Upper lobe of left lung (tissue), 6 donors: ENCODE results near the gene DOLPP1. TPM values are rescaled to one million over a fixed set of nuclear protein-coding genes. Genes with fewer than 3 reads are reported as not detected.
A peak's percentile ranks its signal among the peaks of the same experiment; 100 is the strongest.

Experiments
- ATAC-seq, 2 donors: fragments of 200-7000 bp; cut with Tn5 transposase; one replicate each; pipeline ENCODE4 v1.9.1; 2022; ENCODE audit warnings: mild to moderate bottlenecking in 2 of 2, moderate library complexity in 2 of 2; ENCODE audit not compliant: low FRiP score in 2 of 2
- DNase-seq, 2 donors: peaks; one replicate each; pipeline ENCODE4 v3.0.0-alpha.2; 2019 to 2020
- H3K27ac ChIP-seq, 4 donors: fragments of 200-600 bp; sonication (generic); one replicate each; pipeline ENCODE4 v1.5.1; 2016 to 2019
- H3K27me3 ChIP-seq, 4 donors: fragments of 200-600 bp; sonication (generic); one replicate each; pipeline ENCODE4 v1.5.1; 2017 to 2019
- H3K36me3 ChIP-seq, 4 donors: fragments of 200-600 bp; sonication (generic); one replicate each; pipeline ENCODE4 v1.5.1; 2016 to 2019
- H3K4me1 ChIP-seq, 4 donors: fragments of 200-600 bp; sonication (generic); one replicate each; pipeline ENCODE4 v1.5.1; 2018 to 2019
- H3K4me3 ChIP-seq, 4 donors: fragments of 200-600 bp; sonication (generic); one replicate each; pipeline ENCODE4 v1.5.1; 2017 to 2019; ENCODE audit warnings: mild to moderate bottlenecking in 2 of 4, moderate library complexity in 1 of 4
- H3K9me3 ChIP-seq, 4 donors: fragments of 200-600 bp; sonication (generic); one replicate each; pipeline ENCODE4 v1.5.1; 2018 to 2019
- CTCF ChIP-seq, 6 experiments: fragments of 450-650 bp in 4 of 6; fragments of 200-600 bp in 2 of 6; sonication (generic) in 2 of 6; IDR thresholded peaks; one replicate each; pipeline ENCODE4 v1.5.1; 2016 to 2019; ENCODE audit warnings: antibody characterized with exemption in 6 of 6
- EP300 ChIP-seq, 4 donors: sonication (generic); formaldehyde crosslinking; IDR thresholded peaks; one replicate each; pipeline ENCODE4 v1.5.1; 2017; ENCODE audit warnings: antibody characterized with exemption in 4 of 4, control low read depth in 2 of 4
- POLR2A ChIP-seq, 4 donors: fragments of 450-650 bp; IDR thresholded peaks; one replicate each; pipeline ENCODE4 v1.5.1; 2016 to 2017; ENCODE audit warnings: antibody characterized with exemption in 4 of 4, mild to moderate bottlenecking in 2 of 4
- POLR2AphosphoS5 ChIP-seq, 2 donors: sonication (generic); formaldehyde crosslinking; IDR thresholded peaks; one replicate each; pipeline ENCODE4 v1.5.1; 2017; ENCODE audit warnings: antibody characterized with exemption in 2 of 2
- WGBS, 2 donors: methylation state at CpG; one replicate each; pipeline ENCODE4 v1.1.5; 2017 to 2018; 5-methylcytosine and 5-hydroxymethylcytosine counted together
- total RNA-seq, 6 donors: library from RNA; depleted of rRNA in 4 of 6; stranded (reverse); fragments of >200 nt in 4 of 6; gene quantifications; one replicate each; pipeline versions ENCODE4 v1.1.0 to v1.2.1, GENCODE V29; 2016 to 2021
- donor health status: DM: no; HTN: no; CAD: no; lungs with moderate emphysema.
- donor health status: DM: no; HTN: yes; CAD: no; lungs with severe emphysema.

The DOLPP1 gene
- total RNA-seq, 6 donors from 2014 or later: 3.9 to 14.8 (median 8.2) TPM

DNA sequence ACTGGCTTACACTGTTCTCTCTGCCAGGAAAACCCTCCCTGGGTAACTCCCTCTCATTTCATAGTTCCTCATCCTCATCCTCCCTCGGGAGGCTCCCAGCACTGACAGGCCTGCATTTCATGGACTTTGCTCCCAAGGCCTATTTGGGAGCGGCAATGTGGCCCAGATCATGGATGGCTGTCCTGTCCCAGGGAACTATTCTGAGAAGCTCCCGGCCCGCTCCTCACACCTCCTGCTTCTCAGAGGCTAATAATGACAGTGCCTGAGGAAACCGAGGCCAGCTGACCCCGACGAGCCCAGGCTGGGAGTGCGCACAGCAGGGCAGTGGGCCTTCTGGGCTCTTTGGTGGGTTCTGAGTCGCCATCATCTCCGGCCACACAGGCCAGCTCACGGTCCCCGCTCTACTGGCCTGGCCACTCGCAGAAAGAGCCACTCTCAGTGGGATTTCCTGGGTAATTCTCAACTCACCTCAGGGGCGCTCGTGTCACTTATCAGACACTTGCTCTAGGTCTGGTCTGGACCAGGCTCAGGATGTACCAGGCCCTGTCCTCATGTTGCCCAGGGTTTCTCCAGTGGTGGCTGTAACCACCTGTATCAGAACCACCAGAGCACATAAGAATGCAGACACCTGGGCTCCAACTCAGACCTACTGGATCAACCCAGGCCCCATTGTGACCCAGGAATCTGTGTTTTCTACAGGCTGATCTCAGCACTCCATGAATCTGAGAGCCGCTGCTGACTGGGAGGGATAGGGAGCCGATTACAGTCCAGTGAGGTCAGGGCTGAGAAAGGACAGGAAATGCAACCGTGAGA lies 2.0 kb upstream of the DOLPP1 start:
- DNase-seq: no peak
- Histone ChIP-seq H3K4me3 (no peak overlapping the region), H3K4me1 (peaks cover 13 to 23% (median 18%) of the 10 kb centered on the region in 4 donors), H3K27me3 (no peaks in the 10 kb centered on the region), H3K9me3 (no peaks in the 10 kb centered on the region), H3K27ac (no peak overlapping the region), H3K36me3 (no peaks in the 10 kb centered on the region)
- ATAC-seq: no peak
- WGBS, 2 donors: 79 to 84% methylated on average over 13 to 14 of the region's 18 CpGs
- TF ChIP-seq EP300 (IDR thresholded peaks at IDR 0.05) (no peak), POLR2A (IDR thresholded peaks at IDR 0.05) (no peak), POLR2AphosphoS5 (IDR thresholded peaks at IDR 0.05) (no peak), CTCF (IDR thresholded peaks at IDR 0.05) (no peak)

GRCh38 chr9:129079829-129080228 lies 1.1 kb upstream of the DOLPP1 start:
- no peaks in the 10 kb centered on the region for H3K9me3 ChIP-seq
- peaks cover 0 to 7% (median 2%) of the 10 kb centered on the region in 4 donors for H3K36me3 ChIP-seq
- H3K27me3 ChIP-seq: no peaks in the 10 kb centered on the region
- DNase-seq (no peak), ATAC-seq (no peak)
- TF ChIP-seq POLR2A (IDR thresholded peaks at IDR 0.05): no peak
- TF ChIP-seq POLR2AphosphoS5 (IDR thresholded peaks at IDR 0.05): no peak
- no peak for TF ChIP-seq CTCF (IDR thresholded peaks at IDR 0.05)
- TF ChIP-seq EP300 (IDR thresholded peaks at IDR 0.05): no peak
- WGBS, 2 donors: 83 to 84% methylated on average over 13 of the region's 13 CpGs
- H3K4me1 ChIP-seq: peaks cover 13 to 23% (median 18%) of the 10 kb centered on the region in 4 donors
- H3K4me3 ChIP-seq: peak overlapping the region in 3 of 4 donors; percentile 63 to 93 (median 82)
- H3K27ac ChIP-seq: no peak overlapping the region

- Histone ChIP-seq H3K9me3 (no peaks in the 10 kb centered on the region), H3K36me3 (peaks cover 0 to 11% (median 6%) of the 10 kb centered on the region in 4 donors), H3K27me3 (no peaks in the 10 kb centered on the region), H3K27ac (peak overlapping the region in 2 of 4 donors; percentile 85 to 89), H3K4me3 (peak overlapping the region; percentile 63 to 93 (median 73)), H3K4me1 (peaks cover 13 to 23% (median 18%) of the 10 kb centered on the region in 4 donors)
- ATAC-seq: no peak
- 2% methylated on average over 12 of the region's 12 CpGs for WGBS, 2 donors
- TF ChIP-seq POLR2A (IDR thresholded peaks at IDR 0.05) (no peak), CTCF (IDR thresholded peaks at IDR 0.05) (no peak), POLR2AphosphoS5 (IDR thresholded peaks at IDR 0.05) (no peak), EP300 (IDR thresholded peaks at IDR 0.05) (no peak)
- DNase-seq: peak in 1 of 2 donors; percentile 77
Measured at GRCh38 chr9:129080298-129080600, 662 bp upstream of the DOLPP1 start.

GRCh38 chr9:129081388-129081904 lies 535 bp downstream of the DOLPP1 start:
- DNase-seq (peak in 1 of 2 donors; percentile 55), ATAC-seq (no peak)
- no peaks in the 10 kb centered on the region for H3K27me3 ChIP-seq
- TF ChIP-seq EP300 (IDR thresholded peaks at IDR 0.05) (no peak), POLR2A (IDR thresholded peaks at IDR 0.05) (no peak), POLR2AphosphoS5 (IDR thresholded peaks at IDR 0.05) (no peak), CTCF (IDR thresholded peaks at IDR 0.05) (no peak)
- H3K4me1 ChIP-seq: peaks cover 13 to 23% (median 18%) of the 10 kb centered on the region in 4 donors
- 3 to 40% methylated on average over 1 to 20 of the region's 30 CpGs for WGBS, 2 donors
- H3K4me3 ChIP-seq: peak overlapping the region; percentile 63 to 93 (median 78)
- no peaks in the 10 kb centered on the region for H3K9me3 ChIP-seq
- H3K36me3 ChIP-seq: peaks cover 0 to 23% (median 18%) of the 10 kb centered on the region in 4 donors
- peak overlapping the region; percentile 73 to 89 (median 82) for H3K27ac ChIP-seq
